Left kidney (tissue), 2 donors: ENCODE data around the gene TSKU. TPM values are rescaled to one million over a fixed set of nuclear protein-coding genes. Genes with fewer than 3 reads are reported as not detected.

ENCODE experiments used
- DNase-seq: peaks from one replicate; pipeline ENCODE4 v3.0.0-alpha.2; 2013
- polyA plus RNA-seq: library from polyadenylated mRNA; unstranded; fragments of 120-200 nt; gene quantifications from one replicate; pipeline ENCODE4 v1.2.1, GENCODE V29; 2013; ENCODE audit not compliant: insufficient read length

TSKU gene
- polyA plus RNA-seq, 1 donor = 21.2 TPM

GRCh38 chr11:76846441-76846840 is 63.3 kb downstream of the TSKU start:
- no peak for DNase-seq

Other genes with a start within 250 kb of the TSKU start
- 48.8 TPM for gene LRRC32, start 112.6 kb upstream of the TSKU start, polyA plus RNA-seq
- gene ACER3, start 77.6 kb downstream of the TSKU start, polyA plus RNA-seq = 19.2 TPM